Measurements from ENCODE around the gene SCAMP1.

Gene SCAMP1

GRCh38 chr5:78508186-78508765 lies 147.9 kb downstream of the SCAMP1 start:
- POLR2A ChIA-PET = interaction anchor here (0.6 kb wide), 1 partner anchor 81 kb away, joined by 3 read pairs; no protein-coding TSS in a partner anchor
- no peak overlapping the region for H3K4me3 ChIP-seq (ENCODE audit: low read depth, low read length)
- DNase-seq (ENCODE audit: low read depth, low spot score) = no peak
- TF ChIP-seq, protein P1, sequence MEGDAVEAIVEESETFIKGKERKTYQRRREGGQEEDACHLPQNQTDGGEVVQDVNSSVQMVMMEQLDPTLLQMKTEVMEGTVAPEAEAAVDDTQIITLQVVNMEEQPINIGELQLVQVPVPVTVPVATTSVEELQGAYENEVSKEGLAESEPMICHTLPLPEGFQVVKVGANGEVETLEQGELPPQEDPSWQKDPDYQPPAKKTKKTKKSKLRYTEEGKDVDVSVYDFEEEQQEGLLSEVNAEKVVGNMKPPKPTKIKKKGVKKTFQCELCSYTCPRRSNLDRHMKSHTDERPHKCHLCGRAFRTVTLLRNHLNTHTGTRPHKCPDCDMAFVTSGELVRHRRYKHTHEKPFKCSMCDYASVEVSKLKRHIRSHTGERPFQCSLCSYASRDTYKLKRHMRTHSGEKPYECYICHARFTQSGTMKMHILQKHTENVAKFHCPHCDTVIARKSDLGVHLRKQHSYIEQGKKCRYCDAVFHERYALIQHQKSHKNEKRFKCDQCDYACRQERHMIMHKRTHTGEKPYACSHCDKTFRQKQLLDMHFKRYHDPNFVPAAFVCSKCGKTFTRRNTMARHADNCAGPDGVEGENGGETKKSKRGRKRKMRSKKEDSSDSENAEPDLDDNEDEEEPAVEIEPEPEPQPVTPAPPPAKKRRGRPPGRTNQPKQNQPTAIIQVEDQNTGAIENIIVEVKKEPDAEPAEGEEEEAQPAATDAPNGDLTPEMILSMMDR (IDR thresholded peaks at IDR 0.05; ENCODE audit: insufficient read depth, low read length, missing control alignments) = no peak
- CTCF ChIA-PET = interaction anchor here (1.0 to 1.6 kb wide), 3 partner anchors 9 to 24 kb away, joined by 3 to 4 read pairs (median 4); no protein-coding TSS in a partner anchor

DNA sequence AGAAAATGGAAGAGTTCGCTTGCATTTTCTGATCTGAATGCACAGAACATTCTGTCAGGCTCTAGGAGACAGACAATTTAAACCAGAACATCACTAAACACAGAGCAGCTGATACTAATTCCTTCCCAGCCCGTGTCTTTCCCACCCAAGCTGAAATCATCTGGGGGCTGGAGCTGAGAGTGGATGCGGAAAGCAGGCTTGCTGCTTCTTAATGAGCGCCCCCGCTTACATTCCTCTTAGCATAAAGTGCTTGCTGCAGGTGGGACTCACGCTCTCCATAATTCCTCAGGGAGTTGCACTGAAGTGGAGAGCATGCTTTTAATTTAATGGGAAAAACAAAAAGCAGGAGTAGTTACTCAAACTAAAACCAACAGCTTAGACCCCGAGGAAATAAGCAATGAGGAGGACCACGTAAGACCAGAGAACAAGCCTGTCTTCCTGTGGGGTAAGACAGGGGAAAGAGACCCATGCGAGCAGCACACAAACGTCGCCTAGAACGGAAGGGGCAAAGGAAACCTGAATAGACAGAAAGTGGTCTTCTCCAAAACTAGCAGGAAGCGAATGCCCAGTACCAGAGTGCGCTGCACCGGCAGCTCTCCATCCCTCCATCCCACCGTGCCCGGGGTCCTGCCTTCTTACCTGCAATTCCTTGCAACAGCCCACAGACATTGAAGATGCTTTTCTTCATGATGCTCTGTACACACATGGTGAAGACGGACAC lies 148.9 kb downstream of the SCAMP1 start:
- no peak overlapping the region for H3K4me3 ChIP-seq (ENCODE audit: low read depth, low read length)
- DNase-seq (ENCODE audit: low read depth, low spot score) = no peak
- TF ChIP-seq, protein P1 (IDR thresholded peaks at IDR 0.05; ENCODE audit: insufficient read depth, low read length, missing control alignments) = no peak
- CTCF ChIA-PET = interaction anchor here (1.0 kb wide), 1 partner anchor 10 kb away, joined by 3 read pairs; no protein-coding TSS in a partner anchor
- POLR2A ChIA-PET = interaction anchor here (0.6 kb wide), 1 partner anchor 80 kb away, joined by 3 read pairs; no protein-coding TSS in a partner anchor

DNA sequence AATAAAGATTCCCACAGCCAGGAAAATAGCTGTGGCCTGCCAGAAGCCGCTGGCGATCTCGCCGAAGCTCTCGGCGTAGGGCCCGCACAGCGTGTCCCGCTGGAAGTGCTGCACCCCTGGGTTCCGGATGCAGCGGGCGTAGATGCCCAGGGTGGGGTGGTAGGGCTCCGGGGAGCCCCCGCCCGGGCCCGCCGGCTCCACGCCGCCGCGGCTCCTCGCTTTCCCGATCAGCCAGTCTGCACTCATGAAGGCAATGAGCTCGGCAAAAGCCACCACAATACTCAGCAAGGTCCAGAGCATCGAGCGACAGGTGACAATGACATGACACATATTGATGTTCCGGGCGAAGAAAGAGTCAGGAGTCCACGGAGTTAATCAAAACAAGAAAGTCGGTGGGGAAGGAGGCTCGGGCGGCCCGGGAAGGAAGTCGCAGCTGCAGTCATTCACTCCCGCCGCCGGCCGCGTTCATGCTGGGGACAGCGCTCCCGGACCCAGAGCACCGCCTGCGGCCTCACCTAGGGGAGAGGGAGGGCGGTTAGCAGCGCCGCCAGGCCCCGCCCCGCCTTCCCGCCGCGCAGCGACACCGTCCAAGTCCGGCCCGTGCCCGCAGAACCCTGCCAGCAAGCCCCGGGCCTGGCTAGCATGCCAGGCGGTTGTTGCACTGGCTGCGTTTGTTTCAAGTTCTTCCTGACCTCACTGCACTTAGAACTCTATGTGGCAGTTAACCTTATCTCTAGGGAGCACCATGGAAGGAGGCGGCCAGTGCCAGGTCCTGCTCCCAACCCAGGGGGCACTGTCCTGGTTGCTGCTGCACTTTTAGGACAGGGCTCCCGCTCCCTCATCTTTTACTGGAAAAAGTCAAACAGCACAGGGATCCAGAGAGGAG lies 149.7 kb downstream of the SCAMP1 start:
- H3K4me3 ChIP-seq (ENCODE audit: low read depth, low read length) = no peak overlapping the region
- POLR2A ChIA-PET = no interaction called here
- TF ChIP-seq, protein P1 (IDR thresholded peaks at IDR 0.05; ENCODE audit: insufficient read depth, low read length, missing control alignments) = no peak
- no peak for DNase-seq (ENCODE audit: low read depth, low spot score)
- CTCF ChIA-PET = interaction anchor here (1.0 kb wide), 1 partner anchor 9 kb away, joined by 3 read pairs; no protein-coding TSS in a partner anchor

GRCh38 chr5:78511121-78511906 lies 150.9 kb downstream of the SCAMP1 start:
- H3K4me3 ChIP-seq (ENCODE audit: low read depth, low read length) = no peak overlapping the region
- TF ChIP-seq, protein P1 (IDR thresholded peaks at IDR 0.05; ENCODE audit: insufficient read depth, low read length, missing control alignments) = no peak
- DNase-seq (ENCODE audit: low read depth, low spot score) = no peak
- ChIA-PET POLR2A (no interaction called here), CTCF (interaction anchor here (2.2 kb wide), 1 partner anchor 44 kb away, joined by 6 read pairs; no protein-coding TSS in a partner anchor)

DNA sequence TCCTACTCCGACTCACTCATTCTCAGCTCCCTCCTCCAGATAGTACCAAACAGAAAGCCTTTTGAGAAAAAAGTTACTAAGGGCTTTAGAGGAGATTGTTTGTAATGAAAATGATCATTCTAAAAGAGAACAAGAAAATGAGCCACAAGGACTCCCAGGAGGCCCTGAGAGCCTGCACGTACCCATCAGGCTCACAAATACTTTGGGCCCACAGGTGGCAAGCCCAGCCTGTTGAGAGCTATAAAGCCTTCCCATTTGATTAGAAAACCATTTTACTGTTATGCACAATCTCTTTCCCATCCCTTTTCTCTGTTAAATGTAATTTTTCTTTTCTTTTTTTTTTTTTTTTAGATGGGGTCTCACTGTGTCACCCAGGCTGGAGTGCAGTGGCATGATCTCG lies 152.0 kb downstream of the SCAMP1 start:
- POLR2A ChIA-PET = no interaction called here
- CTCF ChIA-PET = interaction anchor here (2.2 kb wide), 1 partner anchor 45 kb away, joined by 6 read pairs; no protein-coding TSS in a partner anchor
- H3K4me3 ChIP-seq (ENCODE audit: low read depth, low read length) = no peak overlapping the region
- TF ChIP-seq, protein P1 (IDR thresholded peaks at IDR 0.05; ENCODE audit: insufficient read depth, low read length, missing control alignments) = no peak
- no peak for DNase-seq (ENCODE audit: low read depth, low spot score)

All from AG04449 (cell line).